ENCODE results near the gene ZBTB7A.

ZBTB7A gene

GRCh38 chr19:4052114-4052992, 14.3 kb downstream of the ZBTB7A start:
- no peak for DNase-seq

DNA sequence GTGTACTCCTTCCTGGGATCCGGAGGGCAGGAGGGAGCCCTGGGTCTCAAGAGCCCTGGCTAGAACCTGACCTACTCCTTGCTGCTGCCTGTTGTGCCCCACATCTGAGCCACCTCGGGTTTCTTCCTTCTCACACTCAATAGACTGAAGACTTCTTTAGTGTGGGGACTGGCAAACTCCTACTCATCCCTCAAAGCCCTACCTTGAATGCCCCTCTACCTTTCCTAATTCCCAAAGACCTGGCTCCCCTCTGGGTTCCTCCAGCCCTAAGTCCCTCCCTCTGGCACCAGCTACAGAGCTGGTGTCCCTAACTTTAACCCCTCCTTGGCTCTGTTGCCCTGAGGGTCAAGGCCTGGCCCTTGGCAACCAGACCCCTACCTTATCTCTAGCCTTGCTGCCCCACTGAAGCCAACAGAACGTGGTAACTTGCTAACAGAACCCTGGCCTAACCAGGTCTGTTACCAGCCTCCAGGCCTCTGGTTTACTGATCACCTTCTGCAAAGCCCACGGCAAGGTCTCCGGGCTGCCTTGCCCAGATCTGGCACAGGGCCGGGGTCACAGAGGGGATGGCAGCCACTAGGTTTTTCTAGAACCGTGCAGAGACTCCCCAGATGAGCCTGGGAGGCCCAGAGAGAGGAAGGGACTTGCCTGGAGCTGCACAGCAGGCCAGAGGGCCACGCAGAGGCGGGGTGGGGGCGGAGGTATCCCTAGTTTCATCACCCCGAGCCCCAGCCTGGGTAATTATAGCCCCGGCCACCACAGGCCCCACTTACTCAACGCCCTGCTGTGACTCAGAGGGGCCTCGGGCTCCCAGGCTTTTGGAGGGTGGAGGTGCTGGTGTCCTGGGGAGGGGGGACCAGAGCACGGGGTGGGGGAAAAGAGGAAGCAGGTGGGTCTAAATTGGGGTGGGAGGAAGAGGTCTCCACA, 15.3 kb downstream of the ZBTB7A start:
- no peak for DNase-seq

- no peak for DNase-seq
These were observed 17.3 kb downstream of the ZBTB7A start for GRCh38 chr19:4049432-4049831.

- DNase-seq = no peak
These were observed 19.6 kb downstream of the ZBTB7A start for GRCh38 chr19:4046946-4047683.

DNA sequence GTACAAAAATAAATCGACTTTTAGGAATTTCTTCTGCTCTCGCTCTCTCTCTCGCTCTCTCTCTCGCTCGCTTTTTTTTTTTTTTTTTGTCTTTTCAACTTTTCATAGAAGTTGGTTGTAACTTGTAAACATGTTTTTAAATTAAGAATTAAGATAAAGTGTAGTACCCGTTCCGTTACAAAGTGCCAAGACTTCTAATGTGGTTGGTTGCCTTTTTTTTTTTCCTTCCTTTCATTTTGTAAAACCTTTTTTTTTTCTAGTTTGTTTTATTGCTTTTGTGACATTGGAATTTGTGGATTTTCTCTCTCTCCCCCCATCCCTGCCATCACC, 20.4 kb downstream of the ZBTB7A start:
- DNase-seq = no peak

GRCh38 chr19:4045597-4046361, 20.9 kb downstream of the ZBTB7A start:
- DNase-seq = no peak

DNA sequence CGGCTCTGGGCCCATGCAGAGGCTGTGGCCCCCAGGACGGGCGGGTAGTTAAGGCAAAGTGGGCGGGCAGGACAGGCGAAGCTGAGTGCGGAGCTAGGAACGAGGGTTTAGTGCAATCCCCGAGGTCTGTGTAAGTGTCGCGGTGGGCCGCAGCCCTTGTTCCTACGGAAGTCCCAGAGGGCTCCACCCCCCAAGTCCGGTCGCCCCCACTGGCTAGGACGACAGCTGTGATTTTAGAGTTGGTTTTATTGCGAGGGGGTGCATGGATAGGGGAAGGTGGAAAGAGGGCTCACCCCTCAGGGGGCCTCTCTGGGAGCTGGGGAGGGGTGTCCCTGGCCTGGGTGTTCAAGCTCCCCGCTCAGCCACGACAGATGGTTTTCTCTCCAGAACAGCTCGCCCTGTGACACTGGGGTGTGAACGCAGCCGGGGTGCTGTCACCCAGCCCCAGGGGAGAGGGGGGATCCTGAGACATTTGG, 21.7 kb downstream of the ZBTB7A start:
- no peak for DNase-seq

GRCh38 chr19:4043966-4044715, 22.6 kb downstream of the ZBTB7A start:
- no peak for DNase-seq

- DNase-seq = no peak
These were observed 23.3 kb downstream of the ZBTB7A start for GRCh38 chr19:4043401-4043800.

GRCh38 chr19:4042731-4043082, 24.0 kb downstream of the ZBTB7A start:
- no peak for DNase-seq

DNA sequence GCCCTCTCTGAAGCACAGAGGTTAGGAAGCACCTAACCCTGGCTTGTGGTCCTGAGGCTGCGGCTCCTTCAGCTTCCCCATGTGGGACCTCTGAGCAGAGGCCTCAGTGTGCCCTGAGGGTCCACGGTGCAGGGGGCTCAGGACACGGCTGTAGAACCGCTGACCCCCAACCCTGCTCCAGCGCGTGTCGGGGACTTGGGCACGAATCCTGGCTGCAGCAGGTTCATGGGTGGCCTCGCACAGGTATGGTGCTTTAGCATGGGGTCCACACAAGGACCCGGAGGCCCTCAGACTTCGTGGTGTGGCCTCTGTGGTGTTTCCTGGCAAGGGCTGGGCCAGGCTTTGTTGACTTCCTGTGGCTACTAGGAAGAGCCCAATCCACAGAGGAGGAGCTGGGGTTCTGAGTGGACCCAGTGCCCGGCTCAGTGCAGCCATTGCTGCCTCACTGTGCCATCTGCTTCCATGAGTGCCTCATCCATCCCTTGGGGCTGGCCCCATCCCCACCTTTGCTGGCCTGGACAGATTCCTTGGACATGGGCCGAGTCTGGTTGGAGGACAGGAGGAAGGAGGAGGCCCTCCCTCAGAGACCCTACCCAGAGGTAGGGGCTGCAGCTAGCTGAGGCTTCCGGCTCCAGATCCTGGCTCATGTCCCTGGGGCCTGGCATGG, 24.5 kb downstream of the ZBTB7A start:
- no peak for DNase-seq

DNA sequence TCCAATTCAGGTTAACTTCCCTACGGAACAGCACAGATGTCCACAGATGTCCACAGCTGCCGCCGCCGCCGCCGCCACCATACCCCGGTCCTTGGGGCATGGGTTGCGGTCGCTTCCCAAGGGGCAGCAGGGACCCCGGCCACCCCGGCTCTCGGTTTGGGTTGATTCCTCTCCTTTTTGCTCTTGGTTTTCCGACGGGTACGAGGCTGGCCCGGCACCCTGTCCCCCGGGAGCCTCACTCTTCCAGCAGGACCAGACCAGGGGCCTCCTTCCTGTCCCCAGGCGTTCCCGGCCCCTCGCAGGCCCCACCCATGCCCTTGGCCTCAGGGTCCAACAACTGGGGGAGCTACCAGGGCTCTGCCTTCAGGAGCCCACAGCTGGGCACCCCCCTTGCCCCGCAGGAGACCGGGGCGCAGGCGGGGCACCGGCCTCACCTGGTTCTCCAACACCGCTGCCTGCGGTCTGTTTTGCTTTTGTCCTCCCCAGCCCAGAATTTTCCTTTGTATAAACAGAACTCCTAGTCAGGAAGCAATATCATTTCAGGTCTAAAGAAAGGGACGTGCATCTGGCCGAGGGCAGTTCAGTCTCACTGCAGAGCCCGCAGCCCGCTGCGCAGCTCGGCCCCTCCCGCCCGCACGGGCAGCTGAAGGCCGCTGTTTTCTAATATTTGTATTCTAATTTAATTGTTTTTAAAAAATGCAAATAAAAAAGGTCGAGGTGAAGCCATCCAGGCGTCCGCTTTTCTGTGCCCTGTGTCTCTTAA, 27.9 kb downstream of the ZBTB7A start:
- no peak for DNase-seq

DNA sequence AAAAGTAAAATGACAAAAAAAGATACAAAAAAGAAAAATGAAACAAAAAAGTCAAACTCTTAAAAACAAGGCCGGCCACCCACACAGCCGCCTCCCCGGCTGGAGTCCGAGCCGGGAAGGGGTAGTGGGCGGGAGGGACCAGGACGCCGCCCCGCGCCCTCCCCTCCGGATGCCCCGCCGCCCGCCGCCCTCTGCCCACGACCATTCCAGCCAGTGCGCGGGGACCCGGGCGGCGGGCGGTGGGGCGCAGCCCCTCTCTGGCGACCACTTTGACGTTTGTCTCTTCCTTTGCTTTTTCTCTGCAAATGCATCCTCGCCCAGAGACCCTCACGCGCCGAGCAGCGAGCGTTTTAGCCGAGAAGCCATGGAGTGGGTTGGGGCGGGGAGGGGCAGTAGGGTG, 28.6 kb downstream of the ZBTB7A start:
- no peak for DNase-seq

DNA sequence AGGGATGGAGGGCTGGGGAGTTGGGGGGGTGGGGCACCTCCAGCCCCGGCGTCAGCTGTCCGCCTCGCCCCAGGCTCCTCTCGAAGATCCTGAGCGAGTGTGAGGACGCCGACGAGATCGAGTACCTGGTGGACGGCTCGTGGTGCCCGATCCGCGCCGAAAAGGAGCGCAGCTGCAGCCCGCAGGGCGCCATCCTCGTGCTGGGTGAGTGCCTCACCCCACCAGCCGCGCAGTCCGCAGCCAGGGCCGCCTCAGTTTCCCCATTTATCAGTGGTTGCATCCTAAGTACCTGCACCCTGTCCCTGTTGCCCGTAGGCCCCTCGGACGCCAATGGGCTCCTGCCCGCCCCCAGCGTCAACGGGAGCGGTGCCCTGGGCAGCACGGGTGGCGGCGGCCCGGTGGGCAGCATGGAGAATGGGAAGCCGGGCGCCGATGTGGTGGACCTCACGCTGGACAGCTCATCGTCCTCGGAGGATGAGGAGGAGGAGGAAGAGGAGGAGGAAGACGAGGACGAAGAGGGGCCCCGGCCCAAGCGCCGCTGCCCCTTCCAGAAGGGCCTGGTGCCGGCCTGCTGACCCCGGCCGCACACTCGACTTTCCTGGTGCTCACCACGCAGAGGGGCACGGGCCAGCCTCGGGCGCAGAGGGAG, 29.3 kb downstream of the ZBTB7A start:
- no peak for DNase-seq

- DNase-seq = no peak
These were observed 30.0 kb downstream of the ZBTB7A start for GRCh38 chr19:4036576-4037300.

DNA sequence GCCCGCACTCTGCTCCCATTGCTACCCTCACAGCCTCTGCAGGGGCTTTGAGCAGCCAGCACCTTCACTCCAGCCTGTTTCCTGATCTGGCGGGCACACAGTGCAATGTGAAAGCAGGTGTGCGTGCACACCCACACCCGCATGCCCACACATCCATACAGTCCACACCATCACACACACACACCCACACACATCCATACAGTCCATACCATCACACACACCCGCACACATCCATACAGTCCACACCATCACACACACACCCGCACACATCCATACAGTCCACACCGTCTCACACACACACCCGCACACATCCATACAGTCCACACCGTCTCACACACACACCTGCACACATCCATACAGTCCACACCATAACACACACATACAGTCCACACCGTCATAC, 31.1 kb downstream of the ZBTB7A start:
- DNase-seq = no peak

DNA sequence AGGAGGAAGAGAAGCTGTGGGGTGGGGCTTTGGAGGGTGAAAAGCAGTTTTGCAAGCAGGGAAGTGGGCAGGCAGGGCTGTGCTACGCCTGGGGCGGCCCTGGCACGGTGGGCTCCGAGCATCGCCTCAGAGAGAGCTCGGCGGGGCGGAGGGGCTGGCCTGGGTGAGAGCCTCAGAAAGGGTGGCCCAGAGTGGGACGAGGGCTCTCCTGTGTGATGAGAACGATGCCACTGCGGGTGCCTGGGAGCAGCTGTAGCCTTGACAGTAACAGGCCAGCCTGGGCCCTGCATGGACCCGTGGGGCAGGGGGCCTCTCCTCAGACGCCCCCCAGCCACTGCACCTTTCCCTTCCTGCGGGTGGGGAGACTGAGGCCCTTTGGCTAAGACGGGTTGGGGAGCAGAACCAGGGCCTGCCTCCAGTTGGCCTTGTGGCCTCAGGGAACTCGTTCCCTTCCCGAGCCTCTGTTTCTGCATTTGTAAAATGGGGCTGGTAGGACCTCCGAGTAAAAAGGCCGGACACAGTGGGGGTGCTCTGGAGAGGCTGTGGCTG, 31.6 kb downstream of the ZBTB7A start:
- no peak for DNase-seq
